MM.1S (cell line): ENCODE data around the gene HOMER2.

ENCODE experiments used
- CTCF ChIP-seq: fragments of 300-600 bp; sonication (generic); IDR thresholded peaks from 2 replicates; pipeline ENCODE4 v1.5.1; 2016; ENCODE audit warnings: antibody characterized with exemption, low read length, mixed read lengths
- EZH2 ChIP-seq: fragments of 300-600 bp; sonication (generic); optimal IDR thresholded peaks from 2 replicates; pipeline ENCODE3; 2017; ENCODE audit warnings: low read depth, mild to moderate bottlenecking, antibody characterized with exemption, low read length, mixed read lengths
- EZH2phosphoT487 ChIP-seq: fragments of 300-600 bp; sonication (generic); IDR thresholded peaks from 2 replicates; pipeline ENCODE4 v1.6.1; 2018; ENCODE audit warnings: antibody characterized with exemption, low read length

DNA sequence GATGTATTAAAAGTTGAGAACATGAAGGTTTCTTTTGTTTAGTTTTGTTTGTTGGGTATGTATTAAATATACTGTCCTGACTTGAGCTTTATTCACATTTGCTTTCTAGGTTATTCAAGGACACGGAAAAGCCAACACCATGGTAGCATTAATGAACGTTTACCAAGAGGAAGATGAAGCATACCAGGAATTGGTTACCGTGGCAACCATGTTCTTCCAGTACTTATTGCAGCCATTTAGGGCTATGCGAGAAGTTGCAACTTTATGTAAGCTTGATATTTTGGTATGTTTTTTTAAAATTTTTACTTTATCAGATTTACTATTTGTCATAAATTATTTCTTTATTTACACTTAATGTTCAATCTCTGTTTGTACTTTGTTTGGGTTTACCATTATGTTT is 139.5 kb downstream of the HOMER2 start:
- TF ChIP-seq EZH2phosphoT487, result no peak
- no peak for TF ChIP-seq CTCF
- TF ChIP-seq EZH2, result no peak
